22Rv1 (cell line): ENCODE results near the gene LHPP.

Source experiments
- H3K27ac ChIP-seq: fragments of 450-650 bp; 2 replicates; pipeline ENCODE4 v1.5.1; 2017
- CTCF ChIP-seq: fragments of 450-650 bp; IDR thresholded peaks from 2 replicates; pipeline ENCODE4 v1.5.1; 2017; ENCODE audit warnings: mild to moderate bottlenecking
- ZFX ChIP-seq: fragments of 450-650 bp; IDR thresholded peaks from 2 replicates; pipeline ENCODE4 v1.6.1; 2017; ENCODE audit warnings: antibody characterized with exemption, borderline replicate concordance

The LHPP gene

GRCh38 chr10:124559372-124560132, 97.9 kb downstream of the LHPP start:
- H3K27ac ChIP-seq = no peak overlapping the region
- TF ChIP-seq CTCF (no peak), ZFX (no peak)

- TF ChIP-seq CTCF (no peak), ZFX (no peak)
- no peak overlapping the region for H3K27ac ChIP-seq
Measured at GRCh38 chr10:124560377-124561105, 98.9 kb downstream of the LHPP start.

- TF ChIP-seq CTCF (no peak), ZFX (no peak)
- no peak overlapping the region for H3K27ac ChIP-seq
Measured at GRCh38 chr10:124561206-124561605, 99.6 kb downstream of the LHPP start.

- no peak overlapping the region for H3K27ac ChIP-seq
- TF ChIP-seq ZFX = no peak
- TF ChIP-seq CTCF = no peak
Measured at GRCh38 chr10:124562425-124563060, 100.9 kb downstream of the LHPP start.

GRCh38 chr10:124563320-124564040, 101.9 kb downstream of the LHPP start:
- no peak overlapping the region for H3K27ac ChIP-seq
- TF ChIP-seq CTCF (no peak), ZFX (no peak)

GRCh38 chr10:124564881-124565280, 103.3 kb downstream of the LHPP start:
- no peak overlapping the region for H3K27ac ChIP-seq
- no peak for TF ChIP-seq ZFX
- TF ChIP-seq CTCF = no peak
